CD14-positive monocyte (primary cell): ENCODE measurements around the gene ZFP57. TPM values are rescaled to one million over a fixed set of nuclear protein-coding genes. Genes with fewer than 3 reads are reported as not detected.
A peak's percentile ranks its signal among the peaks of the same experiment; 100 is the strongest.

Experiments used
- DNase-seq, 3 donors: peaks; one replicate each; pipeline ENCODE4 v3.0.0-alpha.2; 2011 to 2022
- H2AFZ ChIP-seq: 2 replicates; pipeline ENCODE4 v1.6.0; 2012; ENCODE audit warnings: mild to moderate bottlenecking, low read depth, low read length, inconsistent platforms; ENCODE audit not compliant: insufficient read depth, poor library complexity, severe bottlenecking
- H3K27ac ChIP-seq, 2 donors: 1 replicate in 1 of 2; 2 replicates in 1 of 2; pipeline ENCODE4 v1.5.1; 2012 to 2013; ENCODE audit warnings: low read length in 2 of 2, control low read depth in 1 of 2, inconsistent platforms in 1 of 2, low read depth in 1 of 2, mild to moderate bottlenecking in 1 of 2
- H3K27me3 ChIP-seq, 2 donors: one replicate each; pipeline versions ENCODE4 v1.6.0 to v1.6.1; 2011 to 2013; ENCODE audit warnings: low read length in 2 of 2; ENCODE audit not compliant: control insufficient read depth in 2 of 2, insufficient read depth in 2 of 2
- H3K36me3 ChIP-seq, 2 donors: replicated peaks in 1 of 2; 1 replicate in 1 of 2; 2 replicates in 1 of 2; pipeline versions ENCODE4 v1.5.1 to v1.6.1; 2012 to 2013; ENCODE audit warnings: low read length in 2 of 2, control low read depth in 1 of 2, inconsistent platforms in 1 of 2, mild to moderate bottlenecking in 1 of 2; ENCODE audit not compliant: insufficient read depth in 2 of 2, control insufficient read depth in 1 of 2
- H3K4me1 ChIP-seq, 2 donors: 1 replicate in 1 of 2; 2 replicates in 1 of 2; pipeline versions ENCODE4 v1.5.1 to v1.6.1; 2012 to 2013; ENCODE audit warnings: low read length in 2 of 2, control low read depth in 1 of 2, inconsistent platforms in 1 of 2, mild to moderate bottlenecking in 1 of 2, moderate library complexity in 1 of 2; ENCODE audit not compliant: insufficient read depth in 2 of 2, control insufficient read depth in 1 of 2
- H3K4me2 ChIP-seq: replicated peaks from 2 replicates; pipeline ENCODE3; 2012; ENCODE audit warnings: low read length, moderate library complexity, mild to moderate bottlenecking; ENCODE audit not compliant: poor library complexity, severe bottlenecking; ENCODE audit errors: extremely low read depth
- H3K4me3 ChIP-seq, 3 experiments: fragments of 200-600 bp in 1 of 3; sonication (generic) in 1 of 3; replicated peaks in 1 of 3; 1 replicate in 2 of 3; 2 replicates in 1 of 3; pipeline ENCODE4 v1.5.1; 2011 to 2013; ENCODE audit warnings: low read length in 3 of 3, mild to moderate bottlenecking in 3 of 3, control low read depth in 2 of 3, low read depth in 2 of 3, inconsistent platforms in 1 of 3, moderate library complexity in 1 of 3
- H3K79me2 ChIP-seq: 2 replicates; pipeline ENCODE4 v1.6.0; 2012; ENCODE audit warnings: mild to moderate bottlenecking, control low read depth, inconsistent platforms, low read length, moderate library complexity; ENCODE audit not compliant: insufficient read depth
- H3K9ac ChIP-seq: 2 replicates; pipeline ENCODE4 v1.6.0; 2017; ENCODE audit warnings: low read length, mild to moderate bottlenecking; ENCODE audit not compliant: insufficient read depth, poor library complexity, severe bottlenecking
- H3K9me3 ChIP-seq, 2 donors: replicated peaks in 1 of 2; 1 replicate in 1 of 2; 2 replicates in 1 of 2; pipeline versions ENCODE4 v1.5.1 to v1.6.1; 2012 to 2013; ENCODE audit warnings: low read length in 2 of 2, control low read depth in 1 of 2; ENCODE audit not compliant: control insufficient read depth in 1 of 2, insufficient read depth in 1 of 2
- H4K20me1 ChIP-seq: 2 replicates; pipeline ENCODE4 v1.6.0; 2012; ENCODE audit warnings: mild to moderate bottlenecking, low read length, control low read depth, moderate library complexity; ENCODE audit not compliant: insufficient read depth
- H3K27ac Mint-ChIP-seq, 7 donors: one replicate each; pipeline ENCODE4 v1.8.0; 2020; ENCODE audit warnings: mild to moderate bottlenecking in 7 of 7, mixed read lengths in 7 of 7, moderate library complexity in 6 of 7, inconsistent platforms in 2 of 7
- H3K27me3 Mint-ChIP-seq, 3 donors: one replicate each; pipeline ENCODE4 v1.8.0; 2021 to 2022; ENCODE audit warnings: low read depth in 3 of 3, mild to moderate bottlenecking in 3 of 3, mixed read lengths in 3 of 3, moderate library complexity in 3 of 3, inconsistent platforms in 1 of 3
- H3K36me3 Mint-ChIP-seq, 2 donors: one replicate each; pipeline ENCODE4 v1.8.0; 2020; ENCODE audit warnings: mixed read lengths in 2 of 2, inconsistent platforms in 1 of 2, mild to moderate bottlenecking in 1 of 2
- H3K4me1 Mint-ChIP-seq: one replicate; pipeline ENCODE4 v1.8.0; 2020; ENCODE audit warnings: mild to moderate bottlenecking, mixed read lengths
- H3K4me3 Mint-ChIP-seq, 2 donors: one replicate each; pipeline ENCODE4 v1.8.0; 2020; ENCODE audit warnings: mild to moderate bottlenecking in 2 of 2, mixed read lengths in 2 of 2, moderate library complexity in 1 of 2
- H3K9me3 Mint-ChIP-seq, 7 donors: one replicate each; pipeline ENCODE4 v1.8.0; 2020 to 2022; ENCODE audit warnings: mixed read lengths in 7 of 7, mild to moderate bottlenecking in 6 of 7, moderate library complexity in 6 of 7, inconsistent platforms in 2 of 7
- CTCF ChIP-seq: fragments of 200-600 bp; IDR thresholded peaks from one replicate; pipeline ENCODE4 v1.8.0; 2022; ENCODE audit warnings: antibody characterized with exemption, mild to moderate bottlenecking
- WGBS: methylation state at CpG from one replicate; pipeline ENCODE4 v1.1.5; 2013; ENCODE audit warnings: missing lambda C conversion rate; ENCODE audit not compliant: insufficient coverage; 5-methylcytosine and 5-hydroxymethylcytosine counted together
- intact Hi-C, 2 donors: fragments of 100-400 bp; cut with micrococcal nuclease; formaldehyde crosslinking; loops; one replicate each; pipeline versions ENCODE4 v1.15.0 to v1.15.1; 2023
- polyA plus RNA-seq, 3 donors: library from polyadenylated mRNA; depleted of rRNA in 1 of 3; unstranded in 2 of 3; stranded (reverse) in 1 of 3; fragments of 300-500 nt in 2 of 3; fragments of >200 nt in 1 of 3; fragmentation: Illumina TruSeq in 2 of 3; gene quantifications; 1 replicate in 2 of 3; 2 replicates in 1 of 3; pipeline ENCODE4 v1.2.3, GENCODE V29; 2012 to 2021

ZFP57 gene
- polyA plus RNA-seq, 3 donors, result 0.72 TPM; not detected in 2

DNA sequence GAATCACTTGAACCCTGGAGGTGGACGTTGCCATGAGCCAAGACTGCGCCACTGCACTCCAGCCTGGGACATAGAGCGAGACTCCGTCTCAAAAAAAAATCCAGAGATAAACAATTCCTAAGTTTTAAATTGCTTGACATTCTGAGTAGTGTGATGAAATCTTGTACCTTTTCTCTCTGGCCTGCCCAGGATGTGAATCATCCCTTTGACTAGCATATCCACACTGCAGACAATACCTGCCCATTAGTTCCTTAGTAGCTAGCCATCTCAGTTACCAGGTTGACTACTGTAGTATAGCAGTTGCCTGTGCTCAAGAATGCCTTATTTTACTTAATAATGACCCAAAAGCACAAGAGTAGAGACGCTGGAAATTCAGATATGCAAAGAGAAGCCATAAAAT is 2.8 kb downstream of the ZFP57 start:
- Mint-ChIP-seq H3K27ac (no peak overlapping the region), H3K36me3 (no peaks in the 10 kb centered on the region), H3K9me3 (peaks cover 0 to 8% (median 4%) of the 10 kb centered on the region in 7 donors), H3K4me3 (no peak overlapping the region), H3K27me3 (peaks cover 8 to 19% (median 12%) of the 10 kb centered on the region in 3 donors), H3K4me1 (peaks cover 10% of the 10 kb centered on the region)
- Histone ChIP-seq H3K27ac (no peak overlapping the region), H2AFZ (no peak overlapping the region), H3K4me3 (no peak overlapping the region), H3K9ac (no peak overlapping the region), H3K4me1 (no peaks in the 10 kb centered on the region), H3K9me3 (peaks cover 0 to 7% of the 10 kb centered on the region in 2 donors), H3K36me3 (no peaks in the 10 kb centered on the region), H3K79me2 (no peaks in the 10 kb centered on the region), H4K20me1 (no peaks in the 10 kb centered on the region), H3K27me3 (no peaks in the 10 kb centered on the region), H3K4me2 (no peak overlapping the region)
- no CpG with 5 or more reads among the region's 5 CpGs for WGBS
- intact Hi-C loops, result no loop called here
- TF ChIP-seq CTCF, result no peak
- no peak for DNase-seq

DNA sequence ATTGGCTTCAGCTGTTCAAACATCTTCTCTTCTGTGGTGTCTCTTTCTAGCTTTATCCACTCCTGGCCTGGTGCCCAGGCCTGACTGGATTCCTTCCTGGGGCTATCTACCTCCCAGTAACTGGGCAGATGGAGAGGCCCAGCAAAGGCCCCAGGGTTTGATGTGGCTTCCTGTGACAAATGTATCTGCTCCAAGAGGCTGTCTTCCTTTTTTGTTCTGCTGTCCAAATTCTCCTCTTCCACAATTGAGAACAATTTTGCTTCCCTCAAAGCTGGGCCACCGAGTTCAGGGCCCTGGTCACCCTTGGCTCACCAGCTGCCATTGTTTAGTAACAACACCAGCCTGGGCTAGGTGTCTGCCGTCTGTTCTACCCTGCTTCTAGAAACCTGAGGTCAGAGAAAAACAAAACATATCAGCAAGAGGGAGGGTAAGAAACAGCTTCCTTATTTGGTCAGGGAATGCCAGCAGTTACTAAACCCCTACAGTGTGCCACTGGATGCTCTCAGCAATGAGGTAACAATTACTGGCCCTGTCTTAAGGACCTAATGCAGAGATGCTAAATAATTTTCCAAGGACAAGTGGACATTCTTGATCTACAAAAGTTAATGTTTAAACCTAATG is 3.9 kb downstream of the ZFP57 start:
- Histone ChIP-seq H3K4me3 (no peak overlapping the region), H2AFZ (peak overlapping the region; percentile 36), H3K79me2 (no peaks in the 10 kb centered on the region), H3K36me3 (no peaks in the 10 kb centered on the region), H3K4me1 (no peaks in the 10 kb centered on the region), H3K9ac (no peak overlapping the region), H3K9me3 (peaks cover 0 to 7% of the 10 kb centered on the region in 2 donors), H3K27me3 (no peaks in the 10 kb centered on the region), H3K4me2 (no peak overlapping the region), H4K20me1 (no peaks in the 10 kb centered on the region), H3K27ac (no peak overlapping the region)
- Mint-ChIP-seq H3K36me3 (no peaks in the 10 kb centered on the region), H3K9me3 (peaks cover 0 to 8% (median 5%) of the 10 kb centered on the region in 7 donors), H3K27me3 (peaks cover 8 to 16% (median 12%) of the 10 kb centered on the region in 3 donors), H3K4me1 (peaks cover 10% of the 10 kb centered on the region), H3K4me3 (no peak overlapping the region), H3K27ac (peak overlapping the region in 3 of 7 donors; percentile 42 to 72 (median 66))
- intact Hi-C loops, result no loop called here
- TF ChIP-seq CTCF, result no peak
- DNase-seq, result no peak
- WGBS, result 8% methylated on average over 1 of the region's 2 CpGs
